GM12872 (cell line): ENCODE measurements around the gene PDYN.

Source experiments
- TF ChIP-seq, protein P1 (sequence below): IDR thresholded peaks from 3 replicates; pipeline ENCODE4 v1.5.1; 2011; ENCODE audit warnings: low read depth, mild to moderate bottlenecking, low read length, moderate library complexity; ENCODE audit not compliant: insufficient read depth

PDYN gene

DNA sequence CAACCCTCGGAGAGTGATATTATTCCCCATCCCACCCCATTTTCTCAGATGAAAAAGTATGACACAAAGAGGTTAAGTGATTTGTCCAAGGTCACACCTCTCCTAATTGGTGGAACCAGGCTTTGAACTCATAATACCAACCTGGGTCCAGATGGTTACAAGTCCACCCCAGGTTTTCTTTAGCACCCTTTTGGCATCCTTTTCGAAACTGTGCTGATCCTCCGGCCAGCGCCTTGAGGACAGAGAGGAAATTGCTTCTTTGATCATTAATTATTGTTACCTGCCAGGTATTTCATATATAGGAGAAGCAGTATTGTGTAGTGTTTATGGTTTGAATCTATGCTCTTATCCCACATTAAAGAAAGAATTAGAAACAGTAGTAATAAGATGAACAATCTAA, 29.3 kb upstream of the PDYN start:
- TF ChIP-seq, protein P1, sequence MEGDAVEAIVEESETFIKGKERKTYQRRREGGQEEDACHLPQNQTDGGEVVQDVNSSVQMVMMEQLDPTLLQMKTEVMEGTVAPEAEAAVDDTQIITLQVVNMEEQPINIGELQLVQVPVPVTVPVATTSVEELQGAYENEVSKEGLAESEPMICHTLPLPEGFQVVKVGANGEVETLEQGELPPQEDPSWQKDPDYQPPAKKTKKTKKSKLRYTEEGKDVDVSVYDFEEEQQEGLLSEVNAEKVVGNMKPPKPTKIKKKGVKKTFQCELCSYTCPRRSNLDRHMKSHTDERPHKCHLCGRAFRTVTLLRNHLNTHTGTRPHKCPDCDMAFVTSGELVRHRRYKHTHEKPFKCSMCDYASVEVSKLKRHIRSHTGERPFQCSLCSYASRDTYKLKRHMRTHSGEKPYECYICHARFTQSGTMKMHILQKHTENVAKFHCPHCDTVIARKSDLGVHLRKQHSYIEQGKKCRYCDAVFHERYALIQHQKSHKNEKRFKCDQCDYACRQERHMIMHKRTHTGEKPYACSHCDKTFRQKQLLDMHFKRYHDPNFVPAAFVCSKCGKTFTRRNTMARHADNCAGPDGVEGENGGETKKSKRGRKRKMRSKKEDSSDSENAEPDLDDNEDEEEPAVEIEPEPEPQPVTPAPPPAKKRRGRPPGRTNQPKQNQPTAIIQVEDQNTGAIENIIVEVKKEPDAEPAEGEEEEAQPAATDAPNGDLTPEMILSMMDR, result no peak

DNA sequence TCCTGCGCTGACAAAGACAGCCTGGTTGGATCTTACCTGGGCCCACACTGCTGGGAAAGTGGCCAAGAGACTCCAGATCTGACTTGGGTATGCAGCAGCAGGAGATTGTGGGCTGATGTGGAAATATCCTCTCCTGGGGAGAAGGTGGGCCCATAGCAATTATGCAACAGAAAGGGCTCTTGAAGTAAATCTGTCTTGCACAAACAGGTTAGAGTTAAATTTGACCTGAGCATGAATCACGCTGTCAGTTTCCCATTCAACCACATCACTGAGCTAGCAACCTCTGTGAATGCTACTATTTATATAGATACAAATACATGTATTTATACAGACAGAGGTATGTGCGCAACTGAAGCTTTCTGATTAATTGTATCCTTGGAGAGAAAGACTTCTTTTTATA, 28.3 kb upstream of the PDYN start:
- TF ChIP-seq, protein P1, result no peak

DNA sequence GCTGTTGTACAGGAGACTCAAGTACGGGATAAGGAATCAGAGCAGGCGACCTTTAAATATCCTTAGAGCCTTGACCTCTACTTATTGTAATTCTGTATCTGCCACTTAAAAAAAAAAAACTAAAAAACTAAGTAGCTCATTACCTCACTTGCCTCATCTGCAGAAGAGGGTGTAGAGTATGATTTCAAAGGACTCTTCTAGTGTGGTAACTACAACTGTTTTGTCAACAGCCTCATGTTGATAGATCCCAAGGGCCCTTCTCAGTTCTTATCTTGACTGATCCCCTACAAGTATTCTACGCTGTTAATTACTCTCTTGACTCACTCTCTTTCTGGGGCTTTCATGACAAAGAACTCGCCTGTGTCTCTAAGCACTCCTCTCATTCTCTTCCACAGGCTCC, 16.7 kb upstream of the PDYN start:
- TF ChIP-seq, protein P1, result no peak

DNA sequence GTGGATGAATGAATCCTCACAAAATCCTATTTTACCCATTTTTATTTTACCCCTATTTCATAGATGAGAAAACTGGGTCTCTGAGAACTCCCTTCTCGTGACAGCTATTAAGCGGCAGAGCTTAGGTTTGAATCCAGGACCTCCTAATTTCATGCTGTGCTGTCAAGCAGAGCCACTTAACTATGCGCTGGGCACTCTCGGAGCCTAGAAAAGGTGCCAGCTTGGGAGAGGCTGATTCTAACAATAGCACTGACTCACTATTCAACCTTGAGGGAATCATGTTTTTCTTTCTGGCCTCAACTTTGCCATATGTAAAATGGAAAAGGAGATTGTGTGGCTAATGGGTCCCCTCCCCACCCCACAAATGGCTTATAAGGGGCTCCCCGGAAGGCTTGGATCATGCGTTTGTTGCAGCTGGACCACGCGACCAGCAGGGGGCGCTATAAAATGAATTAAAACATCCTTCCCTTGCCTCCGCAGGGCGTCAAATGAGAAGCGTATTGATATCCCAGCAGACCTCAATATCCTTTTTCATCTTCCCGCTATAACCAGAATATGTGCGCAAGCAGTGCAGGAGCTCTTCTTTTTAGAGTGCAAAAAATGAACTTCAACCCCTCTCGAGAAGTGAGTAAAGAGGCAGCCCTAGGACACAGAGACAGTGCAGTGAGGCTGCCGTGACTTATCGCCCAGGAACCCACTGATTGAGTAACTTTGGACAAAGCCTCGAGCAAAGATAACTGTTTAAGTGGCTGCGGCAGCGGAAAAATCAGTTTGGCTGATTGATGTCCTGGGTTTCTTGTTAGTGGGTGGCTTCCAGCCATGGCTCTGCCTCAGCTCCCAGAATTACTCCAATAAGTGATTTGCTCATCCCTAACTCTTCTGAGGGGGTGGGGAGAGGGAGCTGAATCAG, 12.8 kb upstream of the PDYN start:
- TF ChIP-seq, protein P1, result peak; percentile 80

DNA sequence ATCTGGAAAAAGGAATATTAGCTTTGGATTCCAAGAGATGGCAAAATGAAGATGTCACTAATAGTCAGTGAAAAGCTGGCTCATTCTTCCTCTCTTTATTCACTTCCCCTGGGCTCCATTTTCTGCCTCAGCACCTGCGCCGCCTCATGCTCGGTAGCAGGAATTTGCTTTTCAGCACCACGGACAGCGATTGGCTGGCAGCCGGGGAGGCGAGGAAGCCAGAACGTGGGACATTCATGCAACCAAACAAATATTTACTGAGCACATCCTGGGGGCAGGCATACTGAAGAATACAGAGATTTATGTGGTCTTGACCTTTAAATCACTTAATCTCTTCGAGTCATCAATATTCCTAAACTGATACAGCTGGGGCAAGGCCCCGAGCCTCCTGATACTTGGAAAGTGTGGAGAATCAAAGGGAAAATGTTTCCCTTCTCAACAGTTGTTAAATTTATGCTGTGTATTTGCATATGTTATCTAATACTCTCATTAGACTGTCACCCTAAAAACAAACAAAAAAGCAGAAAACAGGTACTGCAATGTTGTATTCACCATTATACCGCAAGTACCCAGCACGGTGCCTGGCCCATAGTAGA, 12.1 kb upstream of the PDYN start:
- TF ChIP-seq, protein P1, result no peak

DNA sequence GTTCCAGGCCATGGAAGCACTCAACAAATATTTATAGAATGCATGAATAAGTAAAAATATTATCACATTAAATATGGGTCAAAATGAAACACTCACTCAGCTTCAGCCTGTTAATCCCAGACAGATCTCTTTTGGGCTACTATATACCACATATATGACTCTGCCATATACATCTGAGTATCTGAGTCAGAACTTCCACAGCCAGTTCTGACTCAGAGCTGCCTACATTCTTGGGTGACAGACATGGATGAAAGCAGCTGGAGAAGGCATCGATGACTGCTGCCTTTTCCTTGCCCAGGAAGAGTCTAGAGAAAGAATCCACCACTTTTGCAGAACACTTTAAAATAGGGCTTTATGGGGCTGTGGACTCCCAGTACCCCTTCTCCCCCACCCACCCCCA, 11.5 kb upstream of the PDYN start:
- TF ChIP-seq, protein P1, result no peak

DNA sequence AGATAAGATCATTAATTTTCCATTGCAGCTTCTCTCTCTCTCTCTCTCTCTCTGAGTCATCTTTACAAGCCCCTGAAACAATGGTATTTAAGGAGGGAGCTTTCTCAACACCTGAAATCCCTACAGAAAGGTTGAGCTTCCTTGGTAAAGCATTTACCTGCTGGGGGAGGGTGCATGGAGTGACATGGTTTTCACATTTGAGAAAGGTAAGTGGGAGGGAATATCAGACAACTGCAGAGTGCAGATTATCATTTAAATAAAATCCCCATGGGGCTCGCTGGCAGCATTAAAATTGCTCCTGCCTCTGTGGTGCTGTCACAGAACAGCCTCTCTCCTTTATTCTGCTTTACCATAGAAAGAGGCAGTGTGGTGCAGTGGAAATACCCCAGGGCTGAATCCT, 10.3 kb upstream of the PDYN start:
- TF ChIP-seq, protein P1, result no peak
